ENCODE data around the gene RIPOR2.
"Not testable (repeated sequence)": the region's sequence is repeated elsewhere in the genome, so short reads cannot be mapped to it uniquely, and the experiment has no call there.

Gene RIPOR2

GRCh38 chr6:24757611-24758010 is 178.1 kb downstream of the RIPOR2 start:
- no peak for DNase-seq

- DNase-seq: no peak
These were observed 180.5 kb downstream of the RIPOR2 start for GRCh38 chr6:24755279-24755678.

- not testable (repeated sequence) for DNase-seq
These were observed 181.4 kb downstream of the RIPOR2 start for GRCh38 chr6:24754378-24754777.
